ENCODE measurements around the gene CLCN1.
"Not testable (repeated sequence)": the region's sequence is repeated elsewhere in the genome, so short reads cannot be mapped to it uniquely, and the experiment has no call there.

Gene CLCN1

GRCh38 chr7:143387156-143387975, 71.5 kb downstream of the CLCN1 start:
- DNase-seq = no peak

GRCh38 chr7:143388051-143388450, 72.1 kb downstream of the CLCN1 start:
- no peak for DNase-seq

DNA sequence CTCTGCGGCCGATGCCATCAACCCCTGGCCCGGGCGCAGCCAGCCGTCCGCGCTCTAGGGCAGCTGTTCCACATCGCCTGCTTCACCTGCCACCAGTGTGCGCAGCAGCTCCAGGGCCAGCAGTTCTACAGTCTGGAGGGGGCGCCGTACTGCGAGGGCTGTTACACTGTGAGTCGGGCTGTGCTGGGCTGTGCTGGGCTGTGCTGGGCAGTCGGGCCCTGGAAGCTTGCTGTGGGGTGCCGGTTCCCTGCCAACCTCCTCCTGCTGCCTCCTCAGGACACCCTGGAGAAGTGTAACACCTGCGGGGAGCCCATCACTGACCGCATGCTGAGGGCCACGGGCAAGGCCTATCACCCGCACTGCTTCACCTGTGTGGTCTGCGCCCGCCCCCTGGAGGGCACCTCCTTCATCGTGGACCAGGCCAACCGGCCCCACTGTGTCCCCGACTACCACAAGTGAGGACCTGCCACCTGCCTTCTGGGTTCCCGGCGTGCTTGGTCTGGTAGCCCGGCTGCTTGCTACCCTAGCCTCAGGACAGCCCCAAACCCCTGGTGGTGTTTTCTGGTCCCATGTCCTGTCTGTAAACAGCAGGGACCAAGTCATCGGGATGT, 72.7 kb downstream of the CLCN1 start:
- no peak for DNase-seq

GRCh38 chr7:143389316-143390103, 73.6 kb downstream of the CLCN1 start:
- no peak for DNase-seq

- no peak for DNase-seq
These were observed 74.3 kb downstream of the CLCN1 start for GRCh38 chr7:143390104-143390772.

DNA sequence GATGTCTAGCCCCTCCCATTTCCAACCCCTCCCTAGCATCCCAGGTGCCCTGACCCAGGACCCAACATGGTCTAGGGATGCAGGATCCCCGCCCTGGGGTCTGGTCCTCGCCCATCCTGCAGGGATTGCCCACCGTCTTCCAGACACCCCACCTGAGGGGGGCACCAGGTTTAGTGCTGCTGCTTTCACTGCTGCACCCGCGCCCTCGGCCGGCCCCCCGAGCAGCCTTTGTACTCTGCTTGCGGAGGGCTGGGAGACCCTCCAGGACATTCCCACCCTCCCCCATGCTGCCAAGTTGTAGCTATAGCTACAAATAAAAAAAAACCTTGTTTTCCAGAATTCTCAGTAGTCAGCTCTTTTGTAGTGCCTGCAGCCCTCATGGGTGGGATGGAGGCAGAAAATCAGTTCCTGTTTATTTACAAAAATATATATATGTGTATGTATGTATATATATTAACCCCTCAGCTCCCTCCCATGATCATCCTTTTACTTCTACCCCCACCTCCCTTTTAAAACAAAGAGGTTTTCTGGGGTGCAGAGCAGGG, 74.9 kb downstream of the CLCN1 start:
- no peak for DNase-seq

DNA sequence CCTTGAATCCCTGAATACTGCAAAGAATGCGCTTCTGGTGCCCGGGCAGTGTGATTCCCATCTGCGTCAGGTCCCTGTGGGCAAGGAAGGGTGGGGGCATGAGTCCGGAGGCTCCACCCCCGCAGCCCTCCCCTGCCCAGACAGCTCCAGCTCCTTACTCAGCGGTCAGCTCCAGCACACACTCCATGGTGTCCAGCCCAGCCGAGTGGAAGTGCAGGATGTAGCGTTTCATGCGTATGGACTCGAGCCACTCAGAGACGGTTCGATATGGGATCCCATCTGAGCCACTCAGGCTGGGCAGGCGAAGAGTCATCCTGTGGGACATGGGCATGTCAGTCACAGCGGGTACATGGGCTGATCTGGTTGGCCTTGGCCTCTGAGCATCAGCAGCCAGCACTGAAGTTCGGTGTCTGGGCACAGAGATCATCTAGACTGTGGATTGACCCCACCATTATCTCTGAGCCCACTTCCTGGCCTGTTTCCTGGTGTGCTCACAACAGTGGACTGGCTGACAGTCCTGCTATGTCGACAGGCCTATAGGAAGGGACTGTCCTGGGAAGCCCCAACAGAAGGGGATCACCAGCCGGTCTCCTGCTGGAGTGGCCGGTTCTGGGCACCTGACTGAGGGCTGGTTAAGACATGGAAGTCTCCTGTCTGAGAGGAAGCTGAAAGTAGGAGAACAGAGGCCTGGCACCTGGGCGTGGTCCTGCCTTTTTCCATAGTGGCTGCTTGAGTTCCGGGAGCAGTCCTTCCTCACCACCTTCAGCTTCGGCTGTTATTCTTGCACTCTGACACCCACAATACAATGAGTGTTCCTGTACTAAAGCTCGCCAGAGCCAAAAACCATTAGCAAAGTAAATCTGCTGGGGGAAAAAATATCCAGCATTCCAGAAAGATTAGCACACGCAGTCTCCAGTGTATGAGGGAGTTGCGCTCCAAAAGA, 75.8 kb downstream of the CLCN1 start:
- DNase-seq = no peak

GRCh38 chr7:143392427-143392826, 76.5 kb downstream of the CLCN1 start:
- DNase-seq = not testable (repeated sequence)

GRCh38 chr7:143392875-143393266, 77.0 kb downstream of the CLCN1 start:
- DNase-seq = no peak

GRCh38 chr7:143393267-143394041, 77.5 kb downstream of the CLCN1 start:
- DNase-seq = no peak

GRCh38 chr7:143394068-143394467, 78.2 kb downstream of the CLCN1 start:
- DNase-seq = no peak

DNA sequence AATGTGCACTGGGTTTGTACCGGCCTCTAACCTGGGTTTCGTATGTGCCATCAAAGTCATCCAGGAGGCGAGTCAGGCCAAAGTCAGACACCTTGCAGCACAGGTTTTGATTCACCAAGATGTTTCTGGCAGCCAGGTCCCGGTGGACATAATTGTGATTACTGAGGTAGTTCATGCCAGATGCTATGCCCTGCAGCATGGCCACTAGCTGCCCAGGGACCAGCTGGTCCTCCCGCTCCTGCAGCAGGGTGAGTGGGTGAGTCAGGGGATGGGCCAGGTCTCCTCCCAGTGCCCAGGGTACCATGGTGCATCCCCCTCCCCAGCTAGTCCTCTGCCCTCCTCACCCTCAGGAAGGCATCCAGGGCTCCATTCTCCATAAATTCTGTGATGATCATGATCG, 78.9 kb downstream of the CLCN1 start:
- no peak for DNase-seq

DNA sequence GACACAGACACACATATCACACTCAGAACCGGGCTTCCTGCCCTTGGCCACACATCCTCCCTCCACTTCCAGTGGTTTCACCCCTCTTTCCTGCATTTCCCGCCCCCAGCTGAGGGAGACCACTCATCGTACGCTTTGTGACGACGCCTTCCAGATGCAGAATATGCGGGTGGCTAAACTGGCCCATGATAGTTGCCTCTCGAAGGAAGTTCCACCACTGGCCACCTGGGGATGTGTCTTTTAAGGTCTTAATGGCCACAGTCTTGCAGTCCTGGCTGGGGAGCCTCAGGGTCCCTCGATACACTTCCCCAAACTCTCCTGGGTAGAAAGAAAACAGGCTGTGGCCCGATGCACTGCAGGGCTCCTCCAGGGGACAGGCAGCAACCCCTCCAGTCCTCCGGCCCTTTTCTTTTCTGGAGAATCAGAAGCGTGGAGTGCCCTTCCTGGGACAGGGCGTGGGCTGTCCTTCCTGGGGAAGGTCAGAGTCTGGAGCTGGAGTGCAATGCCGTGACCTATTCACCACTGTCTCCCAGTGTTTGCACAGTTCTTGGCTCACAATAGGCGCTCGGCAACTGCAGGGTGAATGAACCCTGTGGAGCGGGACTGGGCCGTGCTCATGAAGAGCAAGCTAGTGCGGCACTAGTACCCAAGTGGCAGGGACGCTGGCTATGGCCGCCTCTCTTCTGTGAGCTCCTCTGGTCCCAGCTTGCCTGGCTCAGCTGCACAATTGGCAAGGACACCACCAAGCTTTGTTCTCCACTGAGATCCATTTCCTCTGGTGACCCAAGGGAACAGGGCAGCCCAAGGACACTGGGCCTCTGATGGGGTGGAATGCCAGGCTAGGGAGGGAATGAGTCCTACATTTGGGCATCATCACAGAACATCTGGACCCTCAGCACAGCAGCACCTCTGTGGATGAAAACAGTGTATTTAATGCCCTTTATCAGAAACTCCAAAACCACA, 79.6 kb downstream of the CLCN1 start:
- no peak for DNase-seq

DNA sequence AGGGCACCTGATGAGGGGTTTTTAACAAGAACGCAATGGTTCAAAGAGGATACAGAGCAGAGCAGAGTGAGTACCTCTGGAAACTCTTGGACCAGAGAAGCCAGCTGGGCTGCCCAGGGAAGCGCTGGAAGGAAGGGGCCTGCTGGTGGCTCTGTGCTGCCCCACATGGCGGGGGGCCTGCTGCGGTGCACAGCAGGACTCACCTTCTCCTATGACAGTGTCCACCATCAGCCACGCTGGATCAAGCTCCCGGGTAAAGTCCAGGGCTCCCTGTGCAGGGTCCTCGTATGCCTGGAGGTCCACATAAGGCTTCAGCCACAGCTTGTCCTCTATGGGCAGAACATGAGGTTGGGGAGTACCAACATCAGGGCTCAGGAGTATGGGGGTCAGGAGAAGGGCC, 80.3 kb downstream of the CLCN1 start:
- no peak for DNase-seq

DNA sequence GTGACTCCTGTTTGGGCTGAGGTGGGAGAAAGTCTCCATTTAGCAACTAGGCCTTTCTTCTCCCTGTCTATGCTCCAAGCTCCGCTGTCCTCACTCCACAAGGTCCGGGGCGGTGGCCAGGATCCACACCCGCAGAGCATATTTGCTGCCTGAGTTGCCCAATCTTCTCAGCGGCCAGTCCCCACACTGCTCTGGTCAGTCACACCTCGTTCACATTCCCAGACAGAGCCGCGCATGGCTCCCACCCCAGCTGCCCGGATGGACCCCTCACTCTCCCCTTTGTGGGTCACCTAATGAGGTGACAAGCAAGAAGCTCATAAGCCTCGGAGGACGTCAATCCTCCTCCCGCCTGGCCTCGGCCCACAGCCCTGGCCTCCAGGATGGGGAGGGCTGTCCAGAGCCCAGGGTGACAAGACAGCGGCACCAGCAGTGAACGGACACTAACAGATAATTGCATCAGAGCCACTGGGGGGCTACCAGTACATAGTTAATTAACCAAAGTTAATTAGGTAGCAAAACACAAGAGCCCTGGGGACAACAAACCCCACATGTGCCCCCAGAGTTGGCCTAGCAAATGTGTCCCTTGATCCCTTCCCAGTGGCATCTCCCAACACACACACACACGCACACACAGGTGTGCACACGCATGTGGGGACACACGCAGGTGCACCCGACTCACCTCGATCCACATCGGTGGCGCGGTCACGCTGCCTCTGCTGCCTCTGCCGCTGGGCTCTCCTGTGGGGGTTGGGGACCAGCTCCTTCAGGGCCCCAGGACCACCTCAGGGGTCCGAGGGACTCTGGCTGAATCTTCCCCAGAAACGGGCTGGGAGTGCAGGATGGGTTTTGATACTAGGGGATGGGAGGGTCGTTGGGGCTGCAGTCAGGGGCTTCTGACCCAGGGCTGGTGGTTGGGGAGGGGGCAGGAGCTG, 81.0 kb downstream of the CLCN1 start:
- no peak for DNase-seq

DNA sequence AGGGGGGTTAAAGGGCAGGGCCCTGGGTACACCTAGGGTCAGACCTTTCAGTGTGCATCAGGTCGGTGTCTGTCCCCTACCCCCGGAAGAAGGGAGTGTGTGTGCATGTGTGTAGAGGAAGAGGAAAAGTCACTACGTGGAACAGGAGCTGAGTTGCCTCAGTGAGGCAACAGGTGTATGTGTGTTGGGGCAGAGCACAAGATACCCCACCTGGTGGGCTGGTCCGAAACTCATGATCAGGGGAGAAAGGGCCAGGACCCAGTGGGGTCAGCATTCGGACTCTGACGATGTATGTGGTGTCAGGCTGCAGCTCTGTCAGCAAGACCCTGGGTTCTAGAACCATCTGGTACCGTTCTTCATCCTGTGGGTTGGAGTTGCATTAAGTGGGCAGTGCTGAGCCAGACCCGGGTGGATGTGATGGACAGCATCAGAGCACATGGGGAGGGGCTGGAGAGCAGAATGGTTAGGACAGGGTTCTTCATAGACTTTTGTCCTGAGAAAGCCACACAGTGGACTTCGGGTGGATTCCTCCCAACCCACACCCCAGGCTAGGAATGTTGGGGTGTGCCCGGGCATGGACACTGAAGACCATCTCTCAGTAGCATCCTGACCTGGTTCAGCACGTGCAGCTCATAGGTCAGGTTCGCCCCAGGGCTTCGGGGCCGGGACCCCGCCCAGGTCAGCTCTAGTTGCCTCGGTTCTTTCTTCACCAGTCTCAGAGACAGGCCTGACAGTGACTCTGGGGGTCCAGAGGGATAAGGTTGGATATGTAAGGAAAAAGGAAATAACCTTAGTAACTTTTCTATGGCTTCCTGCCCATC, 82.0 kb downstream of the CLCN1 start:
- no peak for DNase-seq

GRCh38 chr7:143398616-143399015, 82.7 kb downstream of the CLCN1 start:
- DNase-seq = no peak

GRCh38 chr7:143399151-143399550, 83.2 kb downstream of the CLCN1 start:
- DNase-seq = no peak
